GM23338 (cell line): Measurements from ENCODE around the gene ADAM10. TPM values are rescaled to one million over a fixed set of nuclear protein-coding genes. Genes with fewer than 3 reads are reported as not detected.

Experiments used
- ATAC-seq: fragments of 200-7000 bp; cut with Tn5 transposase; 3 replicates; pipeline ENCODE4 v1.9.1; 2020
- DNase-seq: peaks from one replicate; pipeline ENCODE4 v3.0.0-alpha.2; 2015; ENCODE audit warnings: low spot score
- H2AFZ ChIP-seq: fragments of 200-600 bp; sonication (generic); 2 replicates; pipeline ENCODE4 v1.8.0; 2016; ENCODE audit warnings: antibody characterized with exemption, mild to moderate bottlenecking, moderate library complexity
- H3F3A ChIP-seq: fragments of 200-600 bp; sonication (generic); replicated peaks from 2 replicates; pipeline ENCODE4 v1.8.0; 2017; ENCODE audit warnings: antibody characterized with exemption, mixed run types, low read depth
- H3K27ac ChIP-seq: fragments of 200-600 bp; sonication (generic); 2 replicates; pipeline ENCODE4 v1.6.1; 2016; ENCODE audit warnings: low read depth
- H3K27me3 ChIP-seq: fragments of 200-600 bp; sonication (generic); 2 replicates; pipeline ENCODE4 v1.8.0; 2016; ENCODE audit warnings: mild to moderate bottlenecking, mixed run types, moderate library complexity; ENCODE audit not compliant: insufficient read depth
- H3K36me3 ChIP-seq: fragments of 200-600 bp; sonication (generic); 2 replicates; pipeline ENCODE4 v1.8.0; 2016; ENCODE audit warnings: mild to moderate bottlenecking; ENCODE audit not compliant: insufficient read depth
- H3K4me1 ChIP-seq: fragments of 200-600 bp; sonication (generic); 2 replicates; pipeline ENCODE4 v1.8.0; 2016; ENCODE audit warnings: mild to moderate bottlenecking, moderate library complexity; ENCODE audit not compliant: insufficient read depth
- H3K4me2 ChIP-seq: fragments of 200-600 bp; sonication (generic); 2 replicates; pipeline ENCODE4 v1.7.1; 2017; ENCODE audit warnings: mixed run types
- H3K4me3 ChIP-seq: fragments of 200-600 bp; sonication (generic); 2 replicates; pipeline ENCODE4 v1.6.1; 2016; ENCODE audit warnings: mixed run types
- H3K79me2 ChIP-seq: fragments of 200-600 bp; sonication (generic); replicated peaks from 2 replicates; pipeline ENCODE4 v1.8.0; 2017; ENCODE audit warnings: mild to moderate bottlenecking; ENCODE audit not compliant: insufficient read depth
- H3K9me2 ChIP-seq: fragments of 200-600 bp; sonication (generic); 2 replicates; pipeline ENCODE4 v1.8.0; 2017; ENCODE audit not compliant: insufficient read depth
- H4K20me1 ChIP-seq: fragments of 200-600 bp; sonication (generic); replicated peaks from 2 replicates; pipeline ENCODE4 v1.8.0; 2017; ENCODE audit warnings: mild to moderate bottlenecking; ENCODE audit not compliant: insufficient read depth
- H3K27ac Mint-ChIP-seq: 2 replicates; pipeline ENCODE4 v1.8.0; 2020; ENCODE audit warnings: inconsistent platforms, mild to moderate bottlenecking, moderate library complexity, mixed read lengths
- H3K27me3 Mint-ChIP-seq: 3 replicates; pipeline ENCODE4 v1.8.0; 2022; ENCODE audit warnings: low read depth, mild to moderate bottlenecking, moderate library complexity, mixed read lengths, inconsistent platforms; ENCODE audit not compliant: insufficient read depth, poor library complexity
- H3K36me3 Mint-ChIP-seq: 3 replicates; pipeline ENCODE4 v1.8.0; 2021; ENCODE audit warnings: low read depth, mild to moderate bottlenecking, inconsistent platforms, moderate library complexity, mixed read lengths
- H3K4me1 Mint-ChIP-seq: 3 replicates; pipeline ENCODE4 v1.8.0; 2020; ENCODE audit warnings: mild to moderate bottlenecking, inconsistent platforms, mixed read lengths
- H3K4me3 Mint-ChIP-seq: 3 replicates; pipeline ENCODE4 v1.8.0; 2021; ENCODE audit warnings: moderate library complexity, mild to moderate bottlenecking, inconsistent platforms, mixed read lengths
- H3K9me3 Mint-ChIP-seq: 3 replicates; pipeline ENCODE4 v1.8.0; 2020; ENCODE audit warnings: moderate library complexity, mild to moderate bottlenecking, inconsistent platforms, mixed read lengths
- CREB1 ChIP-seq: fragments of 250-450 bp; sonication (Bioruptor Pico); IDR thresholded peaks from 2 replicates; pipeline ENCODE4 v1.5.0; 2020; ENCODE audit warnings: low read depth, mild to moderate bottlenecking, moderate library complexity
- EZH2 ChIP-seq: fragments of 200-600 bp; sonication (generic); IDR thresholded peaks from one replicate; pipeline ENCODE4 v1.8.0; 2017; ENCODE audit warnings: antibody characterized with exemption, mild to moderate bottlenecking, low read depth; ENCODE audit not compliant: unreplicated experiment
- JUNB ChIP-seq: IDR thresholded peaks from one replicate; pipeline ENCODE4 v1.6.1; 2016; ENCODE audit warnings: antibody characterized with exemption; ENCODE audit not compliant: unreplicated experiment
- NANOG ChIP-seq: IDR thresholded peaks from 2 replicates; pipeline ENCODE4 v1.6.1; 2016; ENCODE audit warnings: antibody characterized with exemption, borderline replicate concordance
- POLR2AphosphoS5 ChIP-seq: IDR thresholded peaks from 2 replicates; pipeline ENCODE4 v1.6.1; 2016; ENCODE audit warnings: antibody characterized with exemption, low read depth
- STAT1 ChIP-seq: IDR thresholded peaks from one replicate; pipeline ENCODE4 v1.6.1; 2016; ENCODE audit warnings: antibody characterized with exemption; ENCODE audit not compliant: unreplicated experiment
- ZNF331 ChIP-seq: fragments of 250-450 bp; sonication (Bioruptor Pico); IDR thresholded peaks from 2 replicates; pipeline ENCODE4 v1.5.0; 2020; ENCODE audit warnings: low read depth, mild to moderate bottlenecking, moderate library complexity
- polyA plus RNA-seq: library from polyadenylated mRNA; unstranded; fragments of >200 nt; fragmentation: Nextera tagmentation; extraction: Ambion mirVana; gene quantifications from 2 replicates; pipeline ENCODE4 v1.2.1, GENCODE V29; 2016
- total RNA-seq: library from RNA; depleted of rRNA; stranded (reverse); fragments of >200 nt; shearing (Covaris generic); gene quantifications from 2 replicates; pipeline ENCODE4 v1.2.3, GENCODE V29; 2014
- TF ChIP-seq, protein P1 (sequence below): IDR thresholded peaks from one replicate; pipeline ENCODE4 v1.6.1; 2018; ENCODE audit warnings: antibody characterized with exemption; ENCODE audit not compliant: unreplicated experiment
- TF ChIP-seq, protein P2 (sequence below), 2 experiments: fragments of 200-600 bp in 1 of 2; sonication (generic) in 1 of 2; conservative IDR thresholded peaks; 2 replicates each; pipeline versions ENCODE4 v1.5.1 to v1.6.1; 2016 to 2017; ENCODE audit warnings: antibody characterized with exemption in 2 of 2, low read depth in 2 of 2, mild to moderate bottlenecking in 2 of 2, moderate library complexity in 1 of 2

ADAM10 gene
- total and polyA plus RNA-seq, 2 experiments from 2014 or later, result 25.0 to 114 TPM

DNA sequence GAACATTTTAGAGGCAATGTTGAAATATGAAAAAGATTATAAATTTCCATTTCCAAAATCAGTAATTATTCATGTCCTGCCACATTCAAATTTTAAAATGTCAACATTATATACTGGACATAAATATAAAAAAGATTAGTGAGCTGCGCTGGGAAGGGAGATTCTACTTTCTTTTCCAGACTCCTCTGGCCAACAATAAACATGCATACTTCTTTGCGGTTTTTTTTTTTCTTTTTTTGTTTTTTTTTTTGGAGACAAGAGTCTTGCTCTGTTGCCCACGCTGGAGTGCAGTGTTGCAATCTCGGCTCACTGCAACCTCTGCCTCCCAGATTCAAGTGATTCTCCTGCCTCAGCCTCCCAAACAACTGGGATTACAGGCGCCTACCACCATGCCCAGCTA is 105.5 kb downstream of the ADAM10 start:
- Histone ChIP-seq H3K27me3 (no peaks in the 10 kb centered on the region), H3F3A (no peaks in the 10 kb centered on the region), H3K27ac (no peak overlapping the region), H3K9me2 (no peaks in the 10 kb centered on the region), H3K4me3 (no peak overlapping the region), H2AFZ (no peak overlapping the region), H3K36me3 (no peaks in the 10 kb centered on the region), H4K20me1 (no peaks in the 10 kb centered on the region), H3K79me2 (no peaks in the 10 kb centered on the region), H3K4me2 (no peak overlapping the region), H3K4me1 (peaks cover 9% of the 10 kb centered on the region)
- Mint-ChIP-seq H3K9me3 (no peaks in the 10 kb centered on the region), H3K27me3 (peaks cover 3% of the 10 kb centered on the region), H3K36me3 (peaks cover 20% of the 10 kb centered on the region; the same call in 2 of the 3 replicates), H3K4me1 (peaks cover 10% of the 10 kb centered on the region; the same call in 2 of the 3 replicates), H3K4me3 (no peak overlapping the region), H3K27ac (no peak overlapping the region)
- no peak for TF ChIP-seq EZH2
- no peak for TF ChIP-seq JUNB
- TF ChIP-seq NANOG, result no peak
- TF ChIP-seq ZNF331 (CRISPR knock-in tag), result no peak
- TF ChIP-seq, protein P1, sequence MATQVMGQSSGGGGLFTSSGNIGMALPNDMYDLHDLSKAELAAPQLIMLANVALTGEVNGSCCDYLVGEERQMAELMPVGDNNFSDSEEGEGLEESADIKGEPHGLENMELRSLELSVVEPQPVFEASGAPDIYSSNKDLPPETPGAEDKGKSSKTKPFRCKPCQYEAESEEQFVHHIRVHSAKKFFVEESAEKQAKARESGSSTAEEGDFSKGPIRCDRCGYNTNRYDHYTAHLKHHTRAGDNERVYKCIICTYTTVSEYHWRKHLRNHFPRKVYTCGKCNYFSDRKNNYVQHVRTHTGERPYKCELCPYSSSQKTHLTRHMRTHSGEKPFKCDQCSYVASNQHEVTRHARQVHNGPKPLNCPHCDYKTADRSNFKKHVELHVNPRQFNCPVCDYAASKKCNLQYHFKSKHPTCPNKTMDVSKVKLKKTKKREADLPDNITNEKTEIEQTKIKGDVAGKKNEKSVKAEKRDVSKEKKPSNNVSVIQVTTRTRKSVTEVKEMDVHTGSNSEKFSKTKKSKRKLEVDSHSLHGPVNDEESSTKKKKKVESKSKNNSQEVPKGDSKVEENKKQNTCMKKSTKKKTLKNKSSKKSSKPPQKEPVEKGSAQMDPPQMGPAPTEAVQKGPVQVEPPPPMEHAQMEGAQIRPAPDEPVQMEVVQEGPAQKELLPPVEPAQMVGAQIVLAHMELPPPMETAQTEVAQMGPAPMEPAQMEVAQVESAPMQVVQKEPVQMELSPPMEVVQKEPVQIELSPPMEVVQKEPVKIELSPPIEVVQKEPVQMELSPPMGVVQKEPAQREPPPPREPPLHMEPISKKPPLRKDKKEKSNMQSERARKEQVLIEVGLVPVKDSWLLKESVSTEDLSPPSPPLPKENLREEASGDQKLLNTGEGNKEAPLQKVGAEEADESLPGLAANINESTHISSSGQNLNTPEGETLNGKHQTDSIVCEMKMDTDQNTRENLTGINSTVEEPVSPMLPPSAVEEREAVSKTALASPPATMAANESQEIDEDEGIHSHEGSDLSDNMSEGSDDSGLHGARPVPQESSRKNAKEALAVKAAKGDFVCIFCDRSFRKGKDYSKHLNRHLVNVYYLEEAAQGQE, result no peak
- TF ChIP-seq POLR2AphosphoS5, result no peak
- TF ChIP-seq CREB1, result no peak
- ATAC-seq (no peak), DNase-seq (no peak)

DNA sequence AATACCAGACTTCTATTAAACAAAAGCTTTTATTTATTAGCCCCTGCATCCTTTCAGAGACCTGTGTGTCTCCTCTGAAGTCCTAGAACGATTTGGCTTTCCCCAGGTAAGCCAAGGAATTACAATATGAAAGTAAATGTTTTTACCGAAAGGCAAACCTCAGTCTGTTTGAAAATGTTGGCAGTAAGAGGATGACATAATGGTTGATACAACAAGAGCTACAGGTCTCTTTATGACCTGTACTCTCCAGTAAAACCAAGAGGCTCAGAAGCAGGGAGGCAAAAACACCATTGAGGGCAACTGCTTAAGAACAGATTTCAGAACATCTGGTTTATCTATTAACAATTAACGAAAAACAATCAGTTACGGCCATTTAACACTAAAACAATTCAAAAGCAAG is 107.8 kb downstream of the ADAM10 start:
- H3K9me3 Mint-ChIP-seq, result no peaks in the 10 kb centered on the region
- peaks cover 3% of the 10 kb centered on the region for H3K27me3 Mint-ChIP-seq
- H3K4me3 Mint-ChIP-seq, result no peak overlapping the region
- H4K20me1 ChIP-seq, result no peaks in the 10 kb centered on the region
- no peak overlapping the region for H3K4me3 ChIP-seq
- H3K4me2 ChIP-seq, result no peak overlapping the region
- no peak overlapping the region for H2AFZ ChIP-seq
- no peak for DNase-seq
- no peak for ATAC-seq
- H3K4me1 ChIP-seq, result peaks cover 9% of the 10 kb centered on the region
- no peaks in the 10 kb centered on the region for H3K9me2 ChIP-seq
- no peak overlapping the region for H3K27ac Mint-ChIP-seq
- no peaks in the 10 kb centered on the region for H3K79me2 ChIP-seq
- peaks cover 11% of the 10 kb centered on the region; the same call in 2 of the 3 replicates for H3K4me1 Mint-ChIP-seq
- H3K27me3 ChIP-seq, result no peaks in the 10 kb centered on the region
- TF ChIP-seq STAT1, result no peak
- no peak for TF ChIP-seq POLR2AphosphoS5
- TF ChIP-seq ZNF331 (CRISPR knock-in tag), result no peak
- no peak for TF ChIP-seq NANOG
- no peak for TF ChIP-seq EZH2
- TF ChIP-seq JUNB, result no peak
- TF ChIP-seq, protein P1, result no peak
- TF ChIP-seq, protein P2, sequence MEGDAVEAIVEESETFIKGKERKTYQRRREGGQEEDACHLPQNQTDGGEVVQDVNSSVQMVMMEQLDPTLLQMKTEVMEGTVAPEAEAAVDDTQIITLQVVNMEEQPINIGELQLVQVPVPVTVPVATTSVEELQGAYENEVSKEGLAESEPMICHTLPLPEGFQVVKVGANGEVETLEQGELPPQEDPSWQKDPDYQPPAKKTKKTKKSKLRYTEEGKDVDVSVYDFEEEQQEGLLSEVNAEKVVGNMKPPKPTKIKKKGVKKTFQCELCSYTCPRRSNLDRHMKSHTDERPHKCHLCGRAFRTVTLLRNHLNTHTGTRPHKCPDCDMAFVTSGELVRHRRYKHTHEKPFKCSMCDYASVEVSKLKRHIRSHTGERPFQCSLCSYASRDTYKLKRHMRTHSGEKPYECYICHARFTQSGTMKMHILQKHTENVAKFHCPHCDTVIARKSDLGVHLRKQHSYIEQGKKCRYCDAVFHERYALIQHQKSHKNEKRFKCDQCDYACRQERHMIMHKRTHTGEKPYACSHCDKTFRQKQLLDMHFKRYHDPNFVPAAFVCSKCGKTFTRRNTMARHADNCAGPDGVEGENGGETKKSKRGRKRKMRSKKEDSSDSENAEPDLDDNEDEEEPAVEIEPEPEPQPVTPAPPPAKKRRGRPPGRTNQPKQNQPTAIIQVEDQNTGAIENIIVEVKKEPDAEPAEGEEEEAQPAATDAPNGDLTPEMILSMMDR (conservative IDR thresholded peaks at IDR 0.05; ENCODE audit: low read depth in 2 of 2), result no peak
- peak overlapping the region; percentile 2; the same call in 1 of the 2 replicates for H3K27ac ChIP-seq
- H3F3A ChIP-seq, result no peaks in the 10 kb centered on the region
- H3K36me3 ChIP-seq, result no peaks in the 10 kb centered on the region
- peaks cover 28% of the 10 kb centered on the region for H3K36me3 Mint-ChIP-seq
